ENCODE results near the gene ZDHHC12.
A peak's percentile ranks its signal among the peaks of the same experiment; 100 is the strongest.

Gene ZDHHC12

GRCh38 chr9:128684325-128685199 is 39.4 kb downstream of the ZDHHC12 start:
- DNase-seq, result peak; percentile 24

GRCh38 chr9:128684065-128684324 is 39.9 kb downstream of the ZDHHC12 start:
- peak; percentile 61 for DNase-seq

GRCh38 chr9:128683340-128684064 is 40.4 kb downstream of the ZDHHC12 start:
- peak; percentile 52 for DNase-seq

GRCh38 chr9:128677794-128678193 is 46.1 kb downstream of the ZDHHC12 start:
- DNase-seq, result no peak

- no peak for DNase-seq
Measured at GRCh38 chr9:128675382-128675781, 48.5 kb downstream of the ZDHHC12 start.
